Colonic mucosa (tissue), 4 donors: ENCODE results near the gene IFNL2. TPM values are rescaled to one million over a fixed set of nuclear protein-coding genes. Genes with fewer than 3 reads are reported as not detected.
"Not testable (repeated sequence)": the region's sequence is repeated elsewhere in the genome, so short reads cannot be mapped to it uniquely, and the experiment has no call there.

Experiments
- DNase-seq: peaks from one replicate; pipeline ENCODE4 v3.0.0-alpha.2; 2020
- H3K27ac ChIP-seq: fragments of 200-600 bp; one replicate; pipeline ENCODE4 v1.8.0; 2021
- H3K27me3 ChIP-seq: fragments of 200-600 bp; one replicate; pipeline ENCODE4 v1.8.0; 2021
- H3K36me3 ChIP-seq: fragments of 200-600 bp; one replicate; pipeline ENCODE4 v1.8.0; 2021
- H3K4me1 ChIP-seq: fragments of 200-600 bp; one replicate; pipeline ENCODE4 v1.8.0; 2021; ENCODE audit warnings: mild to moderate bottlenecking
- H3K4me3 ChIP-seq: fragments of 200-600 bp; one replicate; pipeline ENCODE4 v1.8.0; 2021
- H3K9ac ChIP-seq, 2 donors: one replicate each; pipeline ENCODE4 v1.7.0; 2013; ENCODE audit warnings: control low read depth in 2 of 2, low read depth in 2 of 2, low read length in 2 of 2
- H3K9me3 ChIP-seq: fragments of 200-600 bp; one replicate; pipeline ENCODE4 v1.8.0; 2021
- CTCF ChIP-seq: fragments of 200-600 bp; IDR thresholded peaks from one replicate; pipeline ENCODE4 v1.8.0; 2022; ENCODE audit warnings: antibody characterized with exemption, mild to moderate bottlenecking
- intact Hi-C: fragments of 100-400 bp; cut with DNase I; formaldehyde crosslinking; loops from one replicate; pipeline ENCODE4 v1.14.1; 2022
- total RNA-seq, 2 donors: library from RNA; stranded (reverse); fragmentation: NEBNext Ultra II Directional in 1 of 2; extraction: Animal tissue kit (Norgen Biotek cat#: 25700) in 1 of 2; gene quantifications; one replicate each; pipeline ENCODE4 v1.2.1, GENCODE V29; 2021
- donor health status: healthy.
- donor health status: DM: no; HTN: no; CAD: no.
- donor health status: DM: no; HTN: no; CAD: no.

IFNL2 gene
- not detected for total RNA-seq

DNA sequence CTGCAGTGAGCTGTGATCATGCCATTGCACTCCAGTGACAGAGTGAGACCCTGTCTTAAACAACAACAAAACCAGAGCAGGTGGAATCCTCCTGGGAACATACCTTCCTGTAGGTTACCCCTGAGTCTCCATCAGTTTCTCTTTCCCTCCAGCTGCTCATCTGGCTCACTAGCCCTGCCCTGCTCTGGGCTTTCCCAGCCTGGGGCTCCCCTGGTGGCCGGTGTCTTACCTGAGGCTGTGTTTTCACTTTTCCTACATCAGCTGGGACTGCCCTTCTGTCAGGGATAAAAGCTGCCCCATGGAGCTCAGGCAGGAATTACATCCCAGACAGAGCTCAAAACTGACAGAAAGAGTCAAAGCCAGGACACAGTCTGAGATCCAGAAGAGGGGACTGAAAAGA, at the start of gene IFNL2:
IFNL2 (plus strand) TSS at position 312 of the 400 bp plus-strand sequence. CDS start 173 bp downstream, outside the sequence.
- H3K9me3 ChIP-seq, H3K36me3 ChIP-seq, H3K4me1 ChIP-seq, DNase-seq, intact Hi-C loops, H3K4me3 ChIP-seq, H3K9ac ChIP-seq, H3K27ac ChIP-seq: not testable (repeated sequence)
- H3K27me3 ChIP-seq = peaks cover 20% of the 10 kb centered on the region

GRCh38 chr19:39219108-39219507, 49.1 kb upstream of the IFNL2 start:
- H3K9ac ChIP-seq, H3K36me3 ChIP-seq, DNase-seq, H3K9me3 ChIP-seq, H3K27ac ChIP-seq, H3K27me3 ChIP-seq, H3K4me3 ChIP-seq, intact Hi-C loops, H3K4me1 ChIP-seq: not testable (repeated sequence)

- H3K27ac ChIP-seq = no peak overlapping the region
- H3K4me1 ChIP-seq = no peaks in the 10 kb centered on the region
- H3K9me3 ChIP-seq = no peaks in the 10 kb centered on the region
- TF ChIP-seq CTCF = no peak
- DNase-seq = no peak
- no peak overlapping the region for H3K9ac ChIP-seq
- peaks cover 5% of the 10 kb centered on the region for H3K27me3 ChIP-seq
- intact Hi-C loops = no loop called here
- H3K36me3 ChIP-seq = no peaks in the 10 kb centered on the region
- no peak overlapping the region for H3K4me3 ChIP-seq
Measured at GRCh38 chr19:39223703-39224279, 44.4 kb upstream of the IFNL2 start.

- DNase-seq = no peak
- no peak for TF ChIP-seq CTCF
- Histone ChIP-seq H3K9me3 (no peaks in the 10 kb centered on the region), H3K36me3 (no peaks in the 10 kb centered on the region), H3K4me3 (no peak overlapping the region), H3K27me3 (peaks cover 5% of the 10 kb centered on the region), H3K27ac (no peak overlapping the region), H3K4me1 (no peaks in the 10 kb centered on the region), H3K9ac (no peak overlapping the region)
- intact Hi-C loops = no loop called here
Measured at GRCh38 chr19:39224910-39225309, 43.3 kb upstream of the IFNL2 start.

GRCh38 chr19:39230096-39230764, 38.0 kb upstream of the IFNL2 start:
- DNase-seq = no peak
- intact Hi-C loops = no loop called here

GRCh38 chr19:39232708-39233107, 35.5 kb upstream of the IFNL2 start:
- Histone ChIP-seq H3K27me3 (no peaks in the 10 kb centered on the region), H3K36me3 (no peaks in the 10 kb centered on the region), H3K4me3 (no peak overlapping the region), H3K9me3 (no peaks in the 10 kb centered on the region), H3K4me1 (no peaks in the 10 kb centered on the region), H3K9ac (no peak overlapping the region), H3K27ac (no peak overlapping the region)
- no peak for TF ChIP-seq CTCF
- DNase-seq = no peak
- intact Hi-C loops = no loop called here

More at GRCh38 chr19:39230096-39230764, 38.0 kb upstream of the IFNL2 start:
- no peaks in the 10 kb centered on the region for H3K27me3 ChIP-seq
- H3K9me3 ChIP-seq = no peaks in the 10 kb centered on the region
- no peak for TF ChIP-seq CTCF
- no peak overlapping the region for H3K27ac ChIP-seq
- no peaks in the 10 kb centered on the region for H3K4me1 ChIP-seq
- H3K9ac ChIP-seq = no peak overlapping the region
- H3K4me3 ChIP-seq = no peak overlapping the region
- no peaks in the 10 kb centered on the region for H3K36me3 ChIP-seq
